ENCODE data around the gene GNPTG. TPM values are rescaled to one million over a fixed set of nuclear protein-coding genes. Genes with fewer than 3 reads are reported as not detected.

The GNPTG gene
- total and polyA plus RNA-seq, 2 of the 8 experiments (the other 6 are each of a cell fraction or from before 2014, with no cell fraction given): 26.2 to 51.2 TPM

DNA sequence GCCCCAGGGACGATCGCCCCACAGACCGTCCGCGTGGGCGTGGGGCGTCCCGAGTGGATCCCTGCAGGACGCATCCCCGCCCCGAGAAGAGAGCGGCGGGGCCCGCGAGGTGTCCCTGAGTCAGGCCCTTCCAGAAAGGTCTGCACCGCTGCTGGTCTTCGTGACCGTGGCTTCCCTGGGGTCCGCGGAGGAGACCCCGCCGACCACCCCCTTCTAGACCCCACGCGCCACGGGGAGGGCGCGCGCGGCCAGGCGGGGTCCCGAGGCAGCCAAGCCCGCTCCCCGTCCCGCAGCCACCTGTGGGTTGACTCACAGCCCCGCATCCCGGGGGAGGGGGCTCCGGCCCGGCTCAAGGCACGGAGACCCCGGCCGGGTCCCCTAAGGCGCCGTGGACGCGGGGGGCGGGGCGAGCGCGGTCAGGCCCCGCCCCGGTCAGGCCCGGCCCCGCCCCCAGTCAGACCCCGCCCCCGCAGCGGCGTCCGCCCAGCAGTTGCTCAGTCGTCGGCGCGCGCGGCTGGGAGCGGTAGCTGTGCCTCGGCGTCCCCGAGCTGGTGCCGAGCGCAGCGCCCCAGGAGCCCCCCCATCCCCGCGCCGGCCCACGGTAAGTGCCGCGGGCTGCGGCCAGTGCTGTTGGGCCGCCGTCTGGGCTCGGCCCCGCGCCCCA lies 18.4 kb upstream of the GNPTG start, which contains the start of gene BAIAP3:
Gene BAIAP3 (plus strand): TSS at position 497 of the 664 bp plus-strand sequence. CDS start 4,905 bp downstream, outside the sequence.
- Histone ChIP-seq H4K8ac (ENCODE audit: extremely low read depth, insufficient read depth, low read length) (peak within 1 kb of the TSS; percentile 89; the same call in 1 of the 2 replicates), H3K9ac (replicated peaks in 1 of 4; ENCODE audit: extremely low read depth in 1 of 4, low read depth in 3 of 4, low read length in 3 of 4) (0 out of 7 replicates have a peak within 1 kb of the TSS, but pooled peaks of 1 of the 4 experiments have one; percentile 57), H2BK20ac (ENCODE audit: low read length) (no peak within 1 kb of the TSS), H2BK15ac (ENCODE audit: low read length) (no peak within 1 kb of the TSS), H3K14ac (ENCODE audit: insufficient read length) (no peak within 1 kb of the TSS), H2AK5ac (ENCODE audit: low read depth, low read length) (no peak within 1 kb of the TSS), H3K27ac (ENCODE audit: low read depth, low read length) (no peak within 1 kb of the TSS), H3K79me1 (ENCODE audit: low read depth, low read length) (no peaks in the 10 kb centered on the region), H3K9me3 (ENCODE audit: insufficient read depth in 2 of 2, low read depth in 1 of 2, low read length in 1 of 2) (peaks cover 5 to 8% of the 10 kb centered on the region in 2 experiments; a peak in 2 of 4 replicates), H3K4ac (replicated peaks; ENCODE audit: insufficient read length, low read depth, low read length) (no peak within 1 kb of the TSS), H3K23ac (ENCODE audit: insufficient read length) (no peak within 1 kb of the TSS), H3K4me3 (ENCODE audit: extremely low read depth in 1 of 4, insufficient read depth in 2 of 4, low read depth in 3 of 4, low read length in 4 of 4) (peak within 1 kb of the TSS; percentile 33 to 58 (median 42)), H4K91ac (replicated peaks; ENCODE audit: insufficient read length, low read length) (no peak within 1 kb of the TSS), H3K4me1 (replicated peaks in 1 of 4; ENCODE audit: control insufficient read depth in 3 of 4, insufficient read depth in 4 of 4, low read length in 3 of 4) (peaks cover 0 to 15% (median 13%) of the 10 kb centered on the region in 4 experiments; a peak in 4 of 7 replicates), H4K20me1 (replicated peaks in 1 of 2; ENCODE audit: control insufficient read depth in 1 of 2, insufficient read depth in 2 of 2, low read length in 2 of 2) (peaks cover 7 to 16% of the 10 kb centered on the region in 2 experiments), H3K56ac (replicated peaks; ENCODE audit: insufficient read length, low read depth, low read length) (no peak within 1 kb of the TSS), H4K5ac (ENCODE audit: insufficient read length, low read depth, low read length) (no peak within 1 kb of the TSS), H3K4me2 (ENCODE audit: insufficient read depth in 1 of 2, low read depth in 2 of 2, low read length in 2 of 2) (peak within 1 kb of the TSS; percentile 72 to 87), H2AFZ (ENCODE audit: low read length) (no peak within 1 kb of the TSS), H2BK5ac (ENCODE audit: low read depth, low read length) (peak within 1 kb of the TSS; percentile 83; the same call in 1 of the 2 replicates), H2BK12ac (ENCODE audit: low read depth, low read length) (no peak within 1 kb of the TSS; the same call in 1 of the 2 replicates), H2BK120ac (replicated peaks; ENCODE audit: low read depth, low read length) (no peak within 1 kb of the TSS), H3K79me2 (ENCODE audit: control insufficient read depth in 1 of 2, insufficient read depth in 2 of 2, low read length in 2 of 2) (no peaks in the 10 kb centered on the region), H3K27me3 (replicated peaks in 1 of 4; ENCODE audit: control insufficient read depth in 3 of 4, extremely low read depth in 1 of 4, insufficient read depth in 3 of 4, low read length in 3 of 4) (peaks cover 19 to 51% (median 40%) of the 10 kb centered on the region in 4 experiments), H3K36me3 (ENCODE audit: control insufficient read depth in 2 of 4, insufficient read depth in 4 of 4, low read length in 3 of 4) (no peaks in the 10 kb centered on the region), H3K18ac (ENCODE audit: extremely low read depth, low read length) (peak within 1 kb of the TSS; percentile 19), H3K23me2 (ENCODE audit: low read depth, low read length) (peaks cover 13% of the 10 kb centered on the region; the same call in 1 of the 2 replicates)
- no peak for FAIRE-seq
- WGBS, 2 experiments (ENCODE audit: extremely low coverage in 1 of 2, insufficient coverage in 1 of 2, insufficient read length in 1 of 2, insufficient replicate concordance in 2 of 2, low coverage in 1 of 2, low lambda C conversion rate in 2 of 2, missing lambda C conversion rate in 1 of 2): 17% methylated on average over 40 of the region's 83 CpGs; no CpG with 5 or more reads in 1 of the 2 experiments
- peak in 1 of 2 experiments; percentile 80 for DNase-seq (ENCODE audit: low read depth in 1 of 2, low spot score in 2 of 2)
- CTCF ChIA-PET (ENCODE audit: partially characterized antibody): interaction anchor here (1.2 to 4.5 kb wide), 2 partner anchors 13 to 20 kb away, joined by 3 to 52 read pairs; no protein-coding TSS in a partner anchor
- POLR2A ChIA-PET (ENCODE audit: partially characterized antibody): interaction anchor here (1.0 to 3.2 kb wide), 5 partner anchors 9 to 45 kb away, joined by 3 to 29 read pairs (median 6); no protein-coding TSS in a partner anchor
- TF ChIP-seq HDAC6 (IDR thresholded peaks at IDR 0.05; ENCODE audit: low read depth, low read length) (no peak), CTCF (IDR thresholded peaks at IDR 0.05; ENCODE audit: control extremely low read depth in 1 of 3, insufficient read depth in 1 of 3, low read depth in 1 of 3, low read length in 3 of 3) (no peak), USF2 (IDR thresholded peaks at IDR 0.05; ENCODE audit: low read length) (no peak), TAF1 (IDR thresholded peaks at IDR 0.05; ENCODE audit: low read depth, low read length) (peak; percentile 81), POU5F1 (IDR thresholded peaks at IDR 0.05; ENCODE audit: low read depth, low read length) (no peak), SP4 (IDR thresholded peaks at IDR 0.05; ENCODE audit: low read length) (no peak), BCL11A (IDR thresholded peaks at IDR 0.05; ENCODE audit: low read depth in 2 of 2, low read length in 2 of 2) (no peak), GABPA (IDR thresholded peaks at IDR 0.05; ENCODE audit: borderline replicate concordance, insufficient read depth, low read length) (no peak)
